Colonic mucosa (tissue), 4 donors: ENCODE data around the gene PLA2G4D. TPM values are rescaled to one million over a fixed set of nuclear protein-coding genes. Genes with fewer than 3 reads are reported as not detected.

Experiments used
- DNase-seq: peaks from one replicate; pipeline ENCODE4 v3.0.0-alpha.2; 2020
- H3K27ac ChIP-seq: fragments of 200-600 bp; one replicate; pipeline ENCODE4 v1.8.0; 2021
- H3K27me3 ChIP-seq: fragments of 200-600 bp; one replicate; pipeline ENCODE4 v1.8.0; 2021
- H3K36me3 ChIP-seq: fragments of 200-600 bp; one replicate; pipeline ENCODE4 v1.8.0; 2021
- H3K4me1 ChIP-seq: fragments of 200-600 bp; one replicate; pipeline ENCODE4 v1.8.0; 2021; ENCODE audit warnings: mild to moderate bottlenecking
- H3K4me3 ChIP-seq: fragments of 200-600 bp; one replicate; pipeline ENCODE4 v1.8.0; 2021
- H3K9ac ChIP-seq, 2 donors: one replicate each; pipeline ENCODE4 v1.7.0; 2013; ENCODE audit warnings: control low read depth in 2 of 2, low read depth in 2 of 2, low read length in 2 of 2
- H3K9me3 ChIP-seq: fragments of 200-600 bp; one replicate; pipeline ENCODE4 v1.8.0; 2021
- CTCF ChIP-seq: fragments of 200-600 bp; IDR thresholded peaks from one replicate; pipeline ENCODE4 v1.8.0; 2022; ENCODE audit warnings: antibody characterized with exemption, mild to moderate bottlenecking
- intact Hi-C: fragments of 100-400 bp; cut with DNase I; formaldehyde crosslinking; loops from one replicate; pipeline ENCODE4 v1.14.1; 2022
- total RNA-seq, 2 donors: library from RNA; stranded (reverse); fragmentation: NEBNext Ultra II Directional in 1 of 2; extraction: Animal tissue kit (Norgen Biotek cat#: 25700) in 1 of 2; gene quantifications; one replicate each; pipeline ENCODE4 v1.2.1, GENCODE V29; 2021
- donor health status: healthy.
- donor health status: DM: no; HTN: no; CAD: no.
- donor health status: DM: no; HTN: no; CAD: no.

PLA2G4D gene
- total RNA-seq, 2 donors from 2014 or later = 0.24 to 0.27 TPM

GRCh38 chr15:42068601-42069000 is 25.8 kb downstream of the PLA2G4D start:
- Histone ChIP-seq H3K4me3 (no peak overlapping the region), H3K27ac (no peak overlapping the region), H3K4me1 (no peaks in the 10 kb centered on the region), H3K9me3 (no peaks in the 10 kb centered on the region), H3K9ac (no peak overlapping the region), H3K36me3 (no peaks in the 10 kb centered on the region), H3K27me3 (no peaks in the 10 kb centered on the region)
- no peak for DNase-seq
- TF ChIP-seq CTCF = no peak
- intact Hi-C loops = loop anchor here (5.0 kb wide), 1 partner anchor 64 kb away; no protein-coding TSS in a partner anchor

DNA sequence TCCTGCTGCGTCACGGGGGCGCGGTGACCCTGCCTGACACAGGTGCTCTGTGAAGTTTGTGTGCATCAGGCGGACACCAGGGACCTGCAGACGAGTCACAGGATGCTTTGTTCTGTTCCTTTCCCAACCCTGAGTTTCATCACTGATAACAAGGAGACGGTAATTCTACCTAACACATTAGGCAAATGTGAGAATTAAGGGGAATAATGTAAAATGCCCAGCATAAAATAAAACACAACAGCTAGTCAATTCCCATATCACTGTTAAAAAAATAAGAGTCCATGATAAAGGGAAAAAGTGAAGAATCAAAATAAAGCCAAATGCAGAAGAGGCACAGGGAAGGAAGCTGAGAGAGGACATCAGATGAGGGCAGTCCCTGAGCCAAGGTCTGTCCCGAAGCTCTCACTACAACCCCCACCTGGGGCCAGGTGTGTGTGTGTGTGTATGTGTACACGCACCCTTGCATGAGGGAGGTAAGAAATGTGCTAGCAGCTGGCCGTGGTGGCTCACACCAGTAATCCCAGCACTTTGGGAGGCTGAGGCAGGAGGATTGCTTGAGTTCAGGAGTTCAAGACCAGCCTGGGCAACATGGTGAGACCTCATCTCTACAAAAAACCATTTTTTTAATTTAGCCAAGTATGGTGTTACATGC is 27.5 kb downstream of the PLA2G4D start:
- intact Hi-C loops = loop anchor here (5.0 kb wide), 1 partner anchor 65 kb away; no protein-coding TSS in a partner anchor
- no peaks in the 10 kb centered on the region for H3K9me3 ChIP-seq
- no peak for DNase-seq
- no peak for TF ChIP-seq CTCF
- no peak overlapping the region for H3K27ac ChIP-seq
- H3K4me3 ChIP-seq = no peak overlapping the region
- no peak overlapping the region for H3K9ac ChIP-seq
- no peaks in the 10 kb centered on the region for H3K27me3 ChIP-seq
- H3K4me1 ChIP-seq = no peaks in the 10 kb centered on the region
- H3K36me3 ChIP-seq = no peaks in the 10 kb centered on the region

DNA sequence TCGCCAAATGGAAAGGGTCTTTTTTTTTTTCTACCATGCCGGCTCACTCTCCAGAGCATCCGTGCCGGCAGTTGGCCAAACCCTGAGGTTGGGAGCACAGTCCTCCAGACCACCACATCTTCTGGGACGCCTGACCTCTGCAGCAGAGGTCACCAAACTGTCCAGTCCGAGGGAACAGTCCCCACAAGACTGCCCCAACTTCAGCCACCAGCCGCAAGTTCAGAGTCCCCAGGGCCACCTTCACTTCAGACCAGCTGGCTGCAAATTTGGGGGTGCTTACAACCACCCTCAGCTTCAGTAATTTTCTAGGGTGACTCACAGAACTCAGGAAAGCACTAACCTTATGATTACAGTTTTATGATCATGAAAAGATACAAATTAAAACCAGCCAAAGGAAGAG is 28.9 kb downstream of the PLA2G4D start:
- Histone ChIP-seq H3K4me1 (no peaks in the 10 kb centered on the region), H3K9ac (no peak overlapping the region), H3K4me3 (no peak overlapping the region), H3K36me3 (no peaks in the 10 kb centered on the region), H3K27me3 (no peaks in the 10 kb centered on the region), H3K9me3 (no peaks in the 10 kb centered on the region), H3K27ac (no peak overlapping the region)
- intact Hi-C loops = loop anchor here (5.0 kb wide), 1 partner anchor 67 kb away; no protein-coding TSS in a partner anchor
- no peak for TF ChIP-seq CTCF
- peak; percentile 15 for DNase-seq

GRCh38 chr15:42065033-42065432 is 29.3 kb downstream of the PLA2G4D start:
- Histone ChIP-seq H3K4me3 (no peak overlapping the region), H3K27ac (no peak overlapping the region), H3K9me3 (no peaks in the 10 kb centered on the region), H3K9ac (no peak overlapping the region), H3K27me3 (no peaks in the 10 kb centered on the region), H3K36me3 (no peaks in the 10 kb centered on the region), H3K4me1 (no peaks in the 10 kb centered on the region)
- no peak for TF ChIP-seq CTCF
- peak; percentile 18 for DNase-seq
- intact Hi-C loops = loop anchor here (5.0 kb wide), 1 partner anchor 67 kb away; no protein-coding TSS in a partner anchor

DNA sequence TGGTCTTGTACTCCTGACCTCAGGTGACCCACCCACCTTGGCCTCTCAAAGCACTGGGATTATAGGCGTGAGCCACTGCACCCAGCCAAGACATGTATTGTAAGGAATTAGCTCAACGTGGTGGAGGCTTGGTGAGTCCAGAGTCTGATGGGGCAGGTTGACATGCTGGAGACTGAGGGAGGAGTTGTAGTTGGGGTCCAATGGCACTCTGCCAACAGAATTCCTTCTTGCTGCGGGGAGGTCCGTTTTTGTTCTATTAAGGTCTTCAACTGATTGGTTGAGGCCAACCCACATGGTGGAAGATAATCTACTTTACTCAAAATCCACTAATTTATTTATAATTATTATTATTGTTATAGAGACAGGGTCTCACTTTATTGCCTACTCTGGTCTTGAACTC is 30.1 kb downstream of the PLA2G4D start:
- DNase-seq = peak; percentile 16
- intact Hi-C loops = no loop called here
- Histone ChIP-seq H3K4me1 (no peaks in the 10 kb centered on the region), H3K9ac (no peak overlapping the region), H3K36me3 (no peaks in the 10 kb centered on the region), H3K9me3 (no peaks in the 10 kb centered on the region), H3K4me3 (no peak overlapping the region), H3K27me3 (no peaks in the 10 kb centered on the region), H3K27ac (no peak overlapping the region)
- no peak for TF ChIP-seq CTCF
